ENCODE results near the gene IQCF2. TPM values are rescaled to one million over a fixed set of nuclear protein-coding genes. Genes with fewer than 3 reads are reported as not detected.

The IQCF2 gene
- total and polyA plus RNA-seq, 9 of the 15 experiments (the other 6 are each of a cell fraction or from before 2014, with no cell fraction given) = not detected

- Histone ChIP-seq H4K20me1 (replicated peaks; ENCODE audit: control insufficient read depth, insufficient read depth, low read length) (no peaks in the 10 kb centered on the region), H3K9me1 (ENCODE audit: control insufficient read depth, insufficient read depth, low read length) (no peaks in the 10 kb centered on the region), H3K36me3 (ENCODE audit: control insufficient read depth, insufficient read depth, low read length) (no peaks in the 10 kb centered on the region), H3K9ac (ENCODE audit: insufficient read depth in 1 of 2, low read depth in 2 of 2, low read length in 2 of 2) (no peak overlapping the region), H3K4me3 (no peak overlapping the region), H2AFZ (ENCODE audit: low read depth, low read length) (no peak overlapping the region), H3K27me3 (ENCODE audit: control insufficient read depth in 2 of 2, insufficient read depth in 2 of 2, low read length in 2 of 2) (no peaks in the 10 kb centered on the region), H3K4me1 (replicated peaks in 1 of 2; ENCODE audit: control insufficient read depth in 2 of 2, insufficient read depth in 2 of 2, low read length in 2 of 2) (no peaks in the 10 kb centered on the region), H3K79me2 (ENCODE audit: control insufficient read depth, insufficient read depth, low read length) (no peaks in the 10 kb centered on the region), H3K9me3 (replicated peaks; ENCODE audit: control insufficient read depth, insufficient read depth, low read depth, low read length) (no peaks in the 10 kb centered on the region; the same call in 1 of the 2 replicates), H3K27ac (ENCODE audit: extremely low read depth, low read depth, low read length) (no peak overlapping the region), H3K4me2 (ENCODE audit: insufficient read depth, low read length) (no peak overlapping the region)
- DNase-seq (ENCODE audit: extremely low read depth in 1 of 4, low spot score in 3 of 4) (no peak), FAIRE-seq (no peak), ATAC-seq (no peak)
- intact Hi-C loops (cut with micrococcal nuclease) = no loop called here
- in situ Hi-C loops (cut with MboI) = no loop called here
- POLR2A ChIA-PET = interaction anchor here (0.6 kb wide), 1 partner anchor 25 kb away, joined by 3 read pairs; no protein-coding TSS in a partner anchor
- 0% methylated on average over 1 of the region's 1 CpG for WGBS (ENCODE audit: insufficient coverage, low coverage, missing lambda C conversion rate)
- no TSS peak for BruUV-seq (replicated peaks)
- CTCF ChIA-PET (ENCODE audit: low intra/inter-chr PET ratio) = no interaction called here
- TF ChIP-seq ZNF324 (CRISPR knock-in tag; IDR thresholded peaks at IDR 0.05) (peak; percentile 93), ZFP91 (CRISPR knock-in tag; IDR thresholded peaks at IDR 0.05) (no peak)
Measured at GRCh38 chr3:51828297-51828696, 33.1 kb upstream of the IQCF2 start.

GRCh38 chr3:51830345-51830744, 31.1 kb upstream of the IQCF2 start:
- H3K9me3 ChIP-seq (replicated peaks; ENCODE audit: control insufficient read depth, insufficient read depth, low read depth, low read length) = no peaks in the 10 kb centered on the region; the same call in 1 of the 2 replicates
- H3K36me3 ChIP-seq (ENCODE audit: control insufficient read depth, insufficient read depth, low read length) = no peaks in the 10 kb centered on the region
- no peak overlapping the region for H3K27ac ChIP-seq (ENCODE audit: extremely low read depth, low read depth, low read length)
- DNase-seq (ENCODE audit: extremely low read depth in 1 of 4, low spot score in 3 of 4) = no peak
- no peak overlapping the region for H2AFZ ChIP-seq (ENCODE audit: low read depth, low read length)
- H3K4me2 ChIP-seq (ENCODE audit: insufficient read depth, low read length) = no peak overlapping the region
- no peak for ATAC-seq
- ChIA-PET POLR2A (no interaction called here), CTCF (ENCODE audit: low intra/inter-chr PET ratio) (no interaction called here)
- in situ Hi-C loops (cut with MboI) = no loop called here
- no TSS peak for BruUV-seq (replicated peaks)
- H3K9me1 ChIP-seq (ENCODE audit: control insufficient read depth, insufficient read depth, low read length) = no peaks in the 10 kb centered on the region
- no peaks in the 10 kb centered on the region for H3K79me2 ChIP-seq (ENCODE audit: control insufficient read depth, insufficient read depth, low read length)
- FAIRE-seq = no peak
- no peaks in the 10 kb centered on the region for H3K4me1 ChIP-seq (replicated peaks in 1 of 2; ENCODE audit: control insufficient read depth in 2 of 2, insufficient read depth in 2 of 2, low read length in 2 of 2)
- no peaks in the 10 kb centered on the region for H3K27me3 ChIP-seq (ENCODE audit: control insufficient read depth in 2 of 2, insufficient read depth in 2 of 2, low read length in 2 of 2)
- no peak overlapping the region for H3K4me3 ChIP-seq
- 0% methylated on average over 13 of the region's 13 CpGs for WGBS (ENCODE audit: insufficient coverage, low coverage, missing lambda C conversion rate)
- intact Hi-C loops (cut with micrococcal nuclease) = no loop called here
- no peaks in the 10 kb centered on the region for H4K20me1 ChIP-seq (replicated peaks; ENCODE audit: control insufficient read depth, insufficient read depth, low read length)
- H3K9ac ChIP-seq (ENCODE audit: insufficient read depth in 1 of 2, low read depth in 2 of 2, low read length in 2 of 2) = no peak overlapping the region
- no peak for TF ChIP-seq TFAM (CRISPR knock-in tag; conservative IDR thresholded peaks at IDR 0.05)
- TF ChIP-seq ETV6 (IDR thresholded peaks at IDR 0.05; ENCODE audit: borderline replicate concordance in 1 of 2, low read depth in 2 of 2, low read length in 1 of 2) = no peak
- TF ChIP-seq ETV6 (CRISPR knock-in tag; IDR thresholded peaks at IDR 0.05; ENCODE audit: borderline replicate concordance) = no peak
- no peak for TF ChIP-seq CHD4 (IDR thresholded peaks at IDR 0.05; ENCODE audit: insufficient read depth, insufficient replicate concordance, low read depth, low read length, poor library complexity, severe bottlenecking)
- no peak for TF ChIP-seq USF2 (CRISPR knock-in tag; IDR thresholded peaks at IDR 0.05)
- no peak for TF ChIP-seq TSC22D4 (tag; IDR thresholded peaks at IDR 0.05)
- TF ChIP-seq PTTG1 (tag; IDR thresholded peaks at IDR 0.05; ENCODE audit: low read depth) = no peak
- TF ChIP-seq KDM5B (IDR thresholded peaks at IDR 0.05; ENCODE audit: insufficient replicate concordance, low read depth, low read length) = no peak
- no peak for TF ChIP-seq ZNF224 (CRISPR knock-in tag; IDR thresholded peaks at IDR 0.05)
- TF ChIP-seq PML (IDR thresholded peaks at IDR 0.05; ENCODE audit: low read length) = no peak
- no peak for TF ChIP-seq TRIM28 (IDR thresholded peaks at IDR 0.05)
- TF ChIP-seq ZBED1 (IDR thresholded peaks at IDR 0.05) = no peak
- TF ChIP-seq PHB (CRISPR knock-in tag; IDR thresholded peaks at IDR 0.05) = no peak
- TF ChIP-seq NELFE (IDR thresholded peaks at IDR 0.05; ENCODE audit: insufficient read depth, insufficient read length) = no peak
- TF ChIP-seq CBFA2T3 (IDR thresholded peaks at IDR 0.05) = no peak

Measured in K562 (cell line).